Panc1 (cell line): ENCODE results near the gene USP14.

Source experiments
- REST ChIP-seq, 2 experiments: IDR thresholded peaks; 2 replicates each; pipeline ENCODE4 v1.6.1; 2011 to 2012; ENCODE audit warnings: low read depth in 2 of 2, control low read depth in 1 of 2, low read length in 1 of 2, mild to moderate bottlenecking in 1 of 2, moderate library complexity in 1 of 2; ENCODE audit not compliant: insufficient read depth in 1 of 2
- SIN3A ChIP-seq: IDR thresholded peaks from 2 replicates; pipeline ENCODE4 v1.6.1; 2012; ENCODE audit warnings: low read depth, mild to moderate bottlenecking, low read length, moderate library complexity, borderline replicate concordance; ENCODE audit not compliant: insufficient read depth
- TCF7L2 ChIP-seq: IDR thresholded peaks from 2 replicates; pipeline ENCODE4 v1.6.1; 2011; ENCODE audit warnings: mild to moderate bottlenecking, low read depth, low read length, inconsistent platforms
- TF ChIP-seq, protein P1 (sequence below): fragments of 450-650 bp; IDR thresholded peaks from 2 replicates; pipeline ENCODE4 v1.5.1; 2017; ENCODE audit warnings: mild to moderate bottlenecking

DNA sequence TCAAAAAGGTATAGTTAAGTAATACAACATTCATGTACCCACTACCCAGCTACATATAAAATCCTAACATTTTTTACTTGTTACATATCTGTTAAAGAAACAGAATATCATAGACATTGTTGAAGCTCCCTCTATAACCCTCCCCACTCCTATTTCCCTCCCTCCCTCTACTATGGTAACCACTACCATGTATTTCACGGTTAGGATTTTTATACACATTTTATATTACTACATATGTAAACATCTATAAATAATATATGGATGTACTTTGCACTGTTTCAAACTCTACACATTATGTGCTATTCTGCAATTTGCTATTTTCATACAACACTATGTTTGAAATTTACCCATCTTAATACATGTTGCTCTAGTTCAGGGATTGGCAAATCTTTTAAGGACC lies 73.2 kb downstream of the USP14 start:
- TF ChIP-seq, protein P1, sequence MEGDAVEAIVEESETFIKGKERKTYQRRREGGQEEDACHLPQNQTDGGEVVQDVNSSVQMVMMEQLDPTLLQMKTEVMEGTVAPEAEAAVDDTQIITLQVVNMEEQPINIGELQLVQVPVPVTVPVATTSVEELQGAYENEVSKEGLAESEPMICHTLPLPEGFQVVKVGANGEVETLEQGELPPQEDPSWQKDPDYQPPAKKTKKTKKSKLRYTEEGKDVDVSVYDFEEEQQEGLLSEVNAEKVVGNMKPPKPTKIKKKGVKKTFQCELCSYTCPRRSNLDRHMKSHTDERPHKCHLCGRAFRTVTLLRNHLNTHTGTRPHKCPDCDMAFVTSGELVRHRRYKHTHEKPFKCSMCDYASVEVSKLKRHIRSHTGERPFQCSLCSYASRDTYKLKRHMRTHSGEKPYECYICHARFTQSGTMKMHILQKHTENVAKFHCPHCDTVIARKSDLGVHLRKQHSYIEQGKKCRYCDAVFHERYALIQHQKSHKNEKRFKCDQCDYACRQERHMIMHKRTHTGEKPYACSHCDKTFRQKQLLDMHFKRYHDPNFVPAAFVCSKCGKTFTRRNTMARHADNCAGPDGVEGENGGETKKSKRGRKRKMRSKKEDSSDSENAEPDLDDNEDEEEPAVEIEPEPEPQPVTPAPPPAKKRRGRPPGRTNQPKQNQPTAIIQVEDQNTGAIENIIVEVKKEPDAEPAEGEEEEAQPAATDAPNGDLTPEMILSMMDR: no peak
- no peak for TF ChIP-seq REST (IDR thresholded peaks at IDR 0.05; ENCODE audit: insufficient read depth in 1 of 2, low read depth in 2 of 2, low read length in 1 of 2)
- no peak for TF ChIP-seq TCF7L2
- TF ChIP-seq SIN3A: no peak
